Osteocyte (in vitro differentiated cells): ENCODE data around the gene DDX43. TPM values are rescaled to one million over a fixed set of nuclear protein-coding genes. Genes with fewer than 3 reads are reported as not detected.
"Not testable (repeated sequence)": the region's sequence is repeated elsewhere in the genome, so short reads cannot be mapped to it uniquely, and the experiment has no call there.

Experiments
- DNase-seq: peaks from one replicate; pipeline ENCODE4 v3.0.0; 2021; ENCODE audit warnings: mixed read lengths; ENCODE audit not compliant: unreplicated experiment; ENCODE audit errors: extremely low spot score
- H3K27ac Mint-ChIP-seq: one replicate; pipeline ENCODE4 v1.8.0; 2021; ENCODE audit warnings: mild to moderate bottlenecking, mixed read lengths; ENCODE audit not compliant: unreplicated experiment
- H3K27me3 Mint-ChIP-seq: one replicate; pipeline ENCODE4 v1.8.0; 2021; ENCODE audit warnings: mixed read lengths; ENCODE audit not compliant: unreplicated experiment
- H3K36me3 Mint-ChIP-seq: one replicate; pipeline ENCODE4 v1.8.0; 2021; ENCODE audit warnings: mixed read lengths; ENCODE audit not compliant: unreplicated experiment
- H3K4me1 Mint-ChIP-seq: one replicate; pipeline ENCODE4 v1.8.0; 2021; ENCODE audit warnings: mixed read lengths; ENCODE audit not compliant: unreplicated experiment
- H3K4me3 Mint-ChIP-seq: one replicate; pipeline ENCODE4 v1.8.0; 2021; ENCODE audit warnings: mild to moderate bottlenecking, moderate library complexity, mixed read lengths; ENCODE audit not compliant: unreplicated experiment
- H3K9me3 Mint-ChIP-seq: one replicate; pipeline ENCODE4 v1.8.0; 2021; ENCODE audit warnings: mixed read lengths; ENCODE audit not compliant: unreplicated experiment
- CTCF ChIP-seq: fragments of 200-600 bp; sonication (generic); IDR thresholded peaks from 2 replicates; pipeline ENCODE4 v1.5.0; 2021; ENCODE audit warnings: antibody characterized with exemption, mild to moderate bottlenecking, moderate library complexity
- total RNA-seq: library from RNA; stranded (reverse); gene quantifications from 2 replicates; pipeline ENCODE4 v1.2.1, GENCODE V29; 2021

The DDX43 gene
- total RNA-seq, 1 donor from 2014 or later: not detected

- TF ChIP-seq CTCF: peak; percentile 82
- no peaks in the 10 kb centered on the region for H3K9me3 Mint-ChIP-seq
- H3K4me1 Mint-ChIP-seq: peaks cover 11% of the 10 kb centered on the region
- H3K4me3 Mint-ChIP-seq: peak overlapping the region; percentile 78
- H3K27ac Mint-ChIP-seq: peak overlapping the region; percentile 31
- H3K27me3 Mint-ChIP-seq: no peaks in the 10 kb centered on the region
- DNase-seq: peak; percentile 87
- no peaks in the 10 kb centered on the region for H3K36me3 Mint-ChIP-seq
These were observed 5.7 kb upstream of the DDX43 start for GRCh38 chr6:73388800-73389512.

GRCh38 chr6:73389854-73390253 is 4.8 kb upstream of the DDX43 start:
- peak; percentile 62 for DNase-seq
- no peaks in the 10 kb centered on the region for H3K9me3 Mint-ChIP-seq
- H3K27ac Mint-ChIP-seq: no peak overlapping the region
- no peak overlapping the region for H3K4me3 Mint-ChIP-seq
- no peak for TF ChIP-seq CTCF
- H3K36me3 Mint-ChIP-seq: no peaks in the 10 kb centered on the region
- no peaks in the 10 kb centered on the region for H3K27me3 Mint-ChIP-seq
- peaks cover 11% of the 10 kb centered on the region for H3K4me1 Mint-ChIP-seq

GRCh38 chr6:73391675-73392074 is 3.0 kb upstream of the DDX43 start:
- Mint-ChIP-seq H3K9me3 (no peaks in the 10 kb centered on the region), H3K27ac (no peak overlapping the region), H3K4me3 (no peak overlapping the region), H3K27me3 (no peaks in the 10 kb centered on the region), H3K36me3 (no peaks in the 10 kb centered on the region), H3K4me1 (peaks cover 11% of the 10 kb centered on the region)
- DNase-seq: no peak
- no peak for TF ChIP-seq CTCF

GRCh38 chr6:73392188-73392587 is 2.4 kb upstream of the DDX43 start:
- H3K27ac Mint-ChIP-seq, H3K4me3 Mint-ChIP-seq, H3K36me3 Mint-ChIP-seq, H3K27me3 Mint-ChIP-seq, H3K9me3 Mint-ChIP-seq: not testable (repeated sequence)
- DNase-seq: peak; percentile 60
- peaks cover 11% of the 10 kb centered on the region for H3K4me1 Mint-ChIP-seq

DNA sequence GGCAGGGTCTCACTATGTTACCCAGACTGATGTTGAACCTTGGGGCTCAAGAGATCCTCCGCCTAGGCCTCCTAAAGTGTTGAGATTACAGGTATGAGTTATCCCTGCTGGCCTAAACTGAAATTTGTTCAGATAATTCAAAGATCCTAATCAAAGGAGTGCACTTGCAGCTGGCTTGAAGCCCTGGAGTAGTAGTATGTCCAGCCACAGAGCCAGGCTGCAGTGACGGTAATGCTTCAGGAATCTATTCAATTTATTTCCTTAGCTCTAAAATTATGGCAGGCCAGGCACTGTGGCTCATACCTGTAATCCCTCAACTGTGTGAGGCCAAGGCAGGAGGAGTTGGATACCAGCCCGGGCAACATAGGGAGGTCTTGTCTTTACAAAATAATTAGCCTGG is 1.4 kb upstream of the DDX43 start:
- no peak overlapping the region for H3K4me3 Mint-ChIP-seq
- H3K36me3 Mint-ChIP-seq: no peaks in the 10 kb centered on the region
- no peaks in the 10 kb centered on the region for H3K9me3 Mint-ChIP-seq
- peaks cover 10% of the 10 kb centered on the region for H3K4me1 Mint-ChIP-seq
- TF ChIP-seq CTCF: no peak
- DNase-seq: no peak
- H3K27ac Mint-ChIP-seq: no peak overlapping the region
- no peaks in the 10 kb centered on the region for H3K27me3 Mint-ChIP-seq
